Measurements from ENCODE around the gene POU3F1.

POU3F1 gene

DNA sequence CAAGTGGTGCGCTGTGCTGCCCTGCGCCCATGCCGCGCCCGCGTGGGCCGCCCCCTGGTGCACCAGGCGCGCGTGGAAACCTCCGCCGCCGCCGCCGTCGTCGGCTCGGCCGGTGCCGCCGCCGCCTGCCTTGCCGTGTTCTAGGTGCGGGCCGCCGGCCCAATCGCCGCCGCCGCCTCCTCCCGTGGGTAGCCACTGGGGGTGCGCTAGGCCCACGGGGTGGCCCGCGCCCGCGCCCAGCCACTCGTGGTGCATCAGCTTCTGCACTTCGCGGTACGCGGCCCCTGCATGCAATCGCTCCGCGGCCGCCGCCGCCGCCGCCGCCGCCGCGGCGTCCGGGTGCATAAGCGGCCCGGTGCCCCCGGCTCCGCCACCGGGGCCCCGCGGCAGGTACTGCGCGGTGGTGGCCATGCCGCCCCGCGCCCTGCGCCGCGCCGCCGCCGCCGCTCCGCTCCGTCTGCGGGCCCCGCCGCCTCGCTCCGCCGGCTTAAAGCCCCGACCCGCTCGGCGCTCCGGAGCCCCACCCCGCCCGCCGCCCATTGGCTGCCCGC, at the start of gene POU3F1:
TSS of gene POU3F1 (minus strand) at position 461 of the 551 bp plus-strand sequence. CDS start at position 411, 50 bp downstream.
- peak within 1 kb of the TSS; percentile 78 to 85 for H3K4me3 Mint-ChIP-seq
- no peak for DNase-seq
- peaks cover 0 to 3% of the 10 kb centered on the region in 2 donors for H3K36me3 Mint-ChIP-seq
- peaks cover 36 to 49% of the 10 kb centered on the region in 2 donors for H3K27me3 Mint-ChIP-seq
- H3K27ac Mint-ChIP-seq = peak within 1 kb of the TSS; percentile 65
- no peaks in the 10 kb centered on the region for H3K9me3 Mint-ChIP-seq
- peak in 1 of 2 donors; percentile 7 for ATAC-seq (replicated peaks)
- H3K4me1 Mint-ChIP-seq = peaks cover 11 to 17% of the 10 kb centered on the region in 2 donors

DNA sequence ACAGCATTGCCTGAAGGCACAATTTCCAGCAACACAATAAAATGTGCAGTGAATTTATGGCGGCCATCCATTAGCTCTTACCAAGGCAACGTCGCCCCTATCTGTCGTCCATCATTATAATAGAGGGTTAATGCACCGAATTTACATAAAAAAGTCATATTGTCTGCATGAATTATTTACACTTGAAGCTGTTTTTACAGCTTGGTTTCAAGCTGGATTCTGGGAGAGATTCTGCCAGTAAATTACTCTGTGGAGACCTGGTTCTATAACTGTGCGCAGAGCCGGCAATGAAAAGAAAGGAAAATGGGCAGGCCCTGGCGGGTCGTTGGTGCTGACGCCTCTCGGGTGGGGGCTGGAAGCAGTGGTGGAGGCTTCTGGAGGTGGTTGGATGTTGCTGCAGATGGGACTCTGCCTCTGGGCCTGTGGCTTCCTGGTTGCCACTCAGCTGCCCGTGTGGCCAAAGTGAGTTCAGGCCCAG, 48.9 kb upstream of the POU3F1 start:
- ATAC-seq (replicated peaks) (no peak), DNase-seq (no peak)
- peaks cover 34 to 39% of the 10 kb centered on the region in 2 donors for H3K27me3 Mint-ChIP-seq
- no peaks in the 10 kb centered on the region for H3K9me3 Mint-ChIP-seq
- H3K4me1 Mint-ChIP-seq = peaks cover 0 to 4% of the 10 kb centered on the region in 2 donors
- H3K27ac Mint-ChIP-seq = no peak overlapping the region
- H3K36me3 Mint-ChIP-seq = no peaks in the 10 kb centered on the region
- no peak overlapping the region for H3K4me3 Mint-ChIP-seq

DNA sequence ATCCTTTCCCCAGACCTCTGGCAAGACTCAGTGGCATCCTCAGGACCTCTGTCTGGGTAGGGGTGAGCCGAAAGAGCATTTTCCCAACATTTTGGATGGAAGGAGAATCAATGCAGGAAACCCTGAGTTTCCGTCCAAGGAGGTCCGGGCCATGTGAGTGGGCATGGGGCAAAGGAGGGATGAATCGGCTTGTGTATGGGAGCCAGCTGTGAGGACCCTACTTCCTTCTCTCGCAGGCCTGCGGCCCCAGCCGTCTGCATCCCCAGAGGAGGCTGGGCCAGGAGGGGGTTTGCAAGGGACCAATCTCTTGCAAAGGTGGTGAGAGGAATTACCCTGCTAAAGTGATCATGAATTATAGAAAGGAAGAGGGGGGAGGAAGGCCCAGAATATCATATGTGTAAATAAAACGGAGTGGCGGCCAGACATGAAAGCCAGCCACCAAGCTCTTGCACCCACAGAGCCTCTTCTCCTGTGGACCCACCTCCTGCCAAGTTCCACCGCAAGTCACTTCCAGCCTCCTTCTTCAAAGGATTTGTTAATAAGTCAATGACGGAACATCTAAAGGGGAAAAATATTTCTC, 48.2 kb upstream of the POU3F1 start:
- H3K9me3 Mint-ChIP-seq = no peaks in the 10 kb centered on the region
- ATAC-seq (replicated peaks) (no peak), DNase-seq (no peak)
- H3K27ac Mint-ChIP-seq = no peak overlapping the region
- H3K4me1 Mint-ChIP-seq = peaks cover 0 to 4% of the 10 kb centered on the region in 2 donors
- H3K27me3 Mint-ChIP-seq = peaks cover 40 to 46% of the 10 kb centered on the region in 2 donors
- H3K4me3 Mint-ChIP-seq = no peak overlapping the region
- no peaks in the 10 kb centered on the region for H3K36me3 Mint-ChIP-seq

DNA sequence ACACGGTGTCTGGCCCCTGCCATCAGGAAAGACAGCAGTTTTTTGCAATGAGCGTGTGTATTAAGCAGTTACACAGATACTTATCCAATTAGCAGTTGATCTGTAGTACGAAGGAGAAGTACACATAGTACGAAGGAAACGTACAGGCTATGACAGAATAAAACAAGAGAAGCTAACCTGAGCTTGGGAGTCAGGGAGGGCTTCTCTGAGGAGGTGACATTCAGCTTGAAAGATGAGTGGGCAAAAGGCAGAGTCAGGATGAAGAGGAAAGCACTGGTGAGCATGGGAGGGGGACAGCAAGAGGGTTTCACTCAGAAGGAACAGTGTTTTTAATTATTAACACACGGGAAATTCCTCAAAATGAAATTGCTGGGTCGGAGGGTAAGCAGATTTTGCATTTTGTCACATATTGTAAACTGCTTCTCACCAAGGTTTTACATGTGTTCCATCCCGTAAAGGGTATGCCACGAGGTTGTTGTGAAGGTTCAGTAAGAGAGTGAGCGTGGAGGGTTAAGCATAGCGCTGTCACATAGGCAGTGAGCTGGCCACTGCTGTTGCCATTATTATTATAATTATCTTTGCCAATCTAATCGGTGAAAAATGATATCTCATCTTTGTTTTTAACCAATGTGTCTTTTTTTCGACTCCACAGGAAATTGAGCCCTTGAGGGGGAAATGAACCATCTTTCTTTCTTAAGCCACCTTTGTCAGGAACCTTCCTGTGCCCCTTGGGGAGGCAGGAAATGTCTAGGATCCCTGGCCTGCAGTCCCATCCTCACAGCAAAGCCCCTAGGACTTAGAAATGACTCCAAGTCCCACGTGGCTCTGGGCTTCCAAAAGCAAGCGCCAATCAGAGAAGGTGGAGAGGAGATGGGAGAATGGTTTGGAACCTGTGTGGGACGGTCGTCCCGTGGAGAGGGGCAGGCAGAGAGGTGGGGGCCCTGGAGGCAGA, 47.3 kb upstream of the POU3F1 start:
- H3K27ac Mint-ChIP-seq = no peak overlapping the region
- H3K27me3 Mint-ChIP-seq = peaks cover 42 to 55% of the 10 kb centered on the region in 2 donors
- no peaks in the 10 kb centered on the region for H3K36me3 Mint-ChIP-seq
- ATAC-seq (replicated peaks) (peak in 1 of 2 donors; percentile 16), DNase-seq (no peak)
- no peak overlapping the region for H3K4me3 Mint-ChIP-seq
- no peaks in the 10 kb centered on the region for H3K9me3 Mint-ChIP-seq
- H3K4me1 Mint-ChIP-seq = peaks cover 0 to 4% of the 10 kb centered on the region in 2 donors

DNA sequence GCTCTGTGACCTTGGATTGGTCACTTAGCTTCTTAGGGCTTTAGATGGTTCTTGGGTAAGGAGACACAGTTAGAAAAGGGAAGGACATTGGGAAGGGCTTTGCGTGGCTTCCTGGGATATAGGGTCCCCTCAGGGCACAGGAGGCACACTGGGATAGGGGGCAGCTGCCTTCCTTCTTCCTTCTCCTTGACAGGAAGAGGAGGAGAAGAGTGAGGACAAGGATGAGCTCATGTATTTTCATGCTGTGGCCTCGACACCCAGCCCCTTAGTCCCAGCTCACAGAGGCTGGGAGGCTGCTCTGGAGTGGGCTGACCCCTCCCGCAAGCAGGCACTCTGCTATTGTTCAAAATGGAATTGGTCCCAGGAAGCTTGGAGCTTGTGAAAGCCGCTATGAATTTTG, 45.7 kb upstream of the POU3F1 start:
- Mint-ChIP-seq H3K27me3 (peaks cover 42 to 56% of the 10 kb centered on the region in 2 donors), H3K4me3 (no peak overlapping the region), H3K36me3 (no peaks in the 10 kb centered on the region), H3K27ac (no peak overlapping the region), H3K9me3 (no peaks in the 10 kb centered on the region), H3K4me1 (peaks cover 0 to 4% of the 10 kb centered on the region in 2 donors)
- ATAC-seq (replicated peaks) (no peak), DNase-seq (no peak)

DNA sequence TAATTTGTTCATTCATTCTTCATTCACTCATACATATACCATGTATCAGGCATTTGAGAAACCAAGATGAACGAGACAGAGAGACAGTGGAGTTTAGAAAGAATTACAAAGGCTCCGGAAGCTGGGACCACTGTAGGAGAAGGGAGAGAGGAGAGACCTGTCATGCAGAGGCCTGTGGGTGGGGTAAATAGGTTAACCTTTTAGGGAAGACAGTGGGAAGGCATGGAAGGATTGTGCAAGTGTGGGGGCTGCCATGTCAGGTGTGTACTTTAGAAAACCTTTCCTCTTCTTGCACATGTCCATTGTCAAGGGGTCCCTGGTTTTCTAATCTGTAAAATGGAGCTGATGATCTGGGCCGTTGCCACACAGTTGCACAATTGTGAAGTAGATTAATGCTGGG, 44.2 kb upstream of the POU3F1 start:
- Mint-ChIP-seq H3K27ac (peak overlapping the region; percentile 20), H3K36me3 (no peaks in the 10 kb centered on the region), H3K27me3 (peaks cover 37 to 57% of the 10 kb centered on the region in 2 donors), H3K4me1 (peaks cover 0 to 4% of the 10 kb centered on the region in 2 donors), H3K9me3 (no peaks in the 10 kb centered on the region), H3K4me3 (no peak overlapping the region)
- DNase-seq (no peak), ATAC-seq (replicated peaks) (no peak)

DNA sequence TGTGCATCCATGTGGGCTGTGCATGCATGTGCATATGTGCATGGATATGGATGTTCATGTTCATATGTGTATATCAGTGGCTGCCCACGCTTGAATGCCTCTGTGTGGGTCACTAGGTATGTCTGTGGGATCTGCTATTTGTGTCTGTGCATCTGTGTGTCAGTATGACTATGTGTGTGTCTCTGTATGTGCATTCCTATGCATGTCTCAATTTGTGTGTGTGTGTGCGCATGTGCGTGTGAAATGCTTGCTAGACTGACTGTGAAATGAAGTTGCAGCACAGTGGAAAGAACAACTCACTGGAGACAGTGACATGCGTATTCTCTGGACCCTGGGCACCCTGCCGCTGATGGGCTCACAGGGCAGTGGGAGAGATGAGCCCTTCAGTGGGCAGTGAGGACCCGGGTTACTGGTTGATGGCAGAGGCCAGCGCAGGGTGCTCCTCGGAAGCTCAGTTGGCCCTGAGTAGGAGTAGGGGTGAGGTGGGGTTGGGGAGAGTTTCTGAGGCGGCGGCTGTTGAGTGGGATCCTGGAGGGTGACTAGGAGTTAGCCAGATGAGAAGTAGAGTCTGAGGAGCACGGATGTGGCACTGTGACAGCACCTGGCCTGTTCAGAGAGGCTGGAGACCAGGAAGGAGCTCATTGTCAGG, 43.2 kb upstream of the POU3F1 start:
- no peak overlapping the region for H3K4me3 Mint-ChIP-seq
- ATAC-seq (replicated peaks) = no peak
- peaks cover 34 to 57% of the 10 kb centered on the region in 2 donors for H3K27me3 Mint-ChIP-seq
- no peaks in the 10 kb centered on the region for H3K36me3 Mint-ChIP-seq
- H3K4me1 Mint-ChIP-seq = peaks cover 0 to 4% of the 10 kb centered on the region in 2 donors
- DNase-seq = no peak
- no peak overlapping the region for H3K27ac Mint-ChIP-seq
- H3K9me3 Mint-ChIP-seq = no peaks in the 10 kb centered on the region

DNA sequence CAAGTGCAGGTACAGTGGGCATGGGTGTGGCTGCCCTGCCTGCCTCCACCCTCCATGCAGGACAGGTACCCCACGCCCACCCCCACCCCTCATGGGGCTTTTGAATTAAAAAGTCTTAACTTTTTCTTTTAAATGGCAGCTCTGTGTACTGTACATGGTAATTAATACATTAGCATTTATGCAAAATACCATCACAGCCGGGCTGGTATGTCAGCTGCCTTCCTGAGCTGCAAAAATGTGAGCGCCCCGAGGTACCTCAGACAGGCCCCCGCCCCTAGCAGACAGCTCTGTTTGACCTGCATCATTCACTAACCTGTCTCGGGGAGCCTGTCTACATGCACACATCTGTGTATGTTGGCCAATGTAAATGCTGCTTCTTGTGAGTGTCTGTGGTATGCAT, 42.2 kb upstream of the POU3F1 start:
- DNase-seq (no peak), ATAC-seq (replicated peaks) (no peak)
- Mint-ChIP-seq H3K27me3 (peaks cover 34 to 53% of the 10 kb centered on the region in 2 donors), H3K4me1 (peaks cover 0 to 4% of the 10 kb centered on the region in 2 donors), H3K9me3 (no peaks in the 10 kb centered on the region), H3K27ac (no peak overlapping the region), H3K4me3 (no peak overlapping the region), H3K36me3 (no peaks in the 10 kb centered on the region)

DNA sequence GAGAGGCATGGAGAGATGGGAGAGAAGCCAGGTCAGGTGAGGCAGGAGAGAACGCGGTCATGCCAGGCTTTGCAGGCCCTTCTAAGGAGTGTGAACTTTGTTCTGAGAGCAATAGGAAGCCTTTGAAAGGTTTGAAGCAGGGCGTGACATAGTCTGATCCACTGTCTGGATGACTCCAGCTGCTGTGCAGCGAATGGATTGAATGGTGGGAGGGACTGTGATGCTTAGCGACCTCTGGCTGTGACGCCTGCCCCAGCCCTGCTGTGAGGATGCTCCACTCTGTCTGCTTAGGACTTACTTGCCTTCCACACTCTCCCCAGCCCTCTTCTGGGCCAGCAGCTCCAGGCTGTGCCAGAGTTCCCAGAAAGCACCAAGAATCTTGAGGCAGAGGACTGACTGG, 41.8 kb upstream of the POU3F1 start:
- DNase-seq (no peak), ATAC-seq (replicated peaks) (no peak)
- Mint-ChIP-seq H3K4me1 (peaks cover 0 to under 1% of the 10 kb centered on the region in 2 donors), H3K27me3 (peaks cover 35 to 49% of the 10 kb centered on the region in 2 donors), H3K4me3 (no peak overlapping the region), H3K9me3 (no peaks in the 10 kb centered on the region), H3K36me3 (no peaks in the 10 kb centered on the region), H3K27ac (no peak overlapping the region)

DNA sequence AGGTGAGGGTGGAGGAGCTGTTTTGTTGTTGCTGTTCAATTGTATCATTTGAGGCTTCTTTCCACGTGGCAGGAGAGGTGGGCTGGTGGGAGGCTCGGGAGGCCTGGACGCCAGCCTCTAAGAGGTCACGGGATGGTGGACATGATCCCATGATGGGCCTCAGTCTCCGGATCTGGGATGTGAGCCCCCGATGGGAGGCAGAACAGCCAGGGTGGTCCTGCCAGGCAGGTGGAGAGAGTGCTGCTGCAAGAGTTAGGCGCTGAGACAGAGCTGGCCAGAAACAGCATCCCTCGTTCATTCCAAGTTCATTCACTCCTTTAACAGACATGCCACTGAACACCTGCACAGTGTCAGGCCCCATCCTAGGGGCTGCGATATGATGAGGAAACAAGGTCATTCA, 41.1 kb upstream of the POU3F1 start:
- Mint-ChIP-seq H3K36me3 (no peaks in the 10 kb centered on the region), H3K27ac (no peak overlapping the region), H3K27me3 (peaks cover 32 to 44% of the 10 kb centered on the region in 2 donors), H3K4me3 (no peak overlapping the region), H3K9me3 (no peaks in the 10 kb centered on the region), H3K4me1 (no peaks in the 10 kb centered on the region)
- DNase-seq (no peak), ATAC-seq (replicated peaks) (no peak)

DNA sequence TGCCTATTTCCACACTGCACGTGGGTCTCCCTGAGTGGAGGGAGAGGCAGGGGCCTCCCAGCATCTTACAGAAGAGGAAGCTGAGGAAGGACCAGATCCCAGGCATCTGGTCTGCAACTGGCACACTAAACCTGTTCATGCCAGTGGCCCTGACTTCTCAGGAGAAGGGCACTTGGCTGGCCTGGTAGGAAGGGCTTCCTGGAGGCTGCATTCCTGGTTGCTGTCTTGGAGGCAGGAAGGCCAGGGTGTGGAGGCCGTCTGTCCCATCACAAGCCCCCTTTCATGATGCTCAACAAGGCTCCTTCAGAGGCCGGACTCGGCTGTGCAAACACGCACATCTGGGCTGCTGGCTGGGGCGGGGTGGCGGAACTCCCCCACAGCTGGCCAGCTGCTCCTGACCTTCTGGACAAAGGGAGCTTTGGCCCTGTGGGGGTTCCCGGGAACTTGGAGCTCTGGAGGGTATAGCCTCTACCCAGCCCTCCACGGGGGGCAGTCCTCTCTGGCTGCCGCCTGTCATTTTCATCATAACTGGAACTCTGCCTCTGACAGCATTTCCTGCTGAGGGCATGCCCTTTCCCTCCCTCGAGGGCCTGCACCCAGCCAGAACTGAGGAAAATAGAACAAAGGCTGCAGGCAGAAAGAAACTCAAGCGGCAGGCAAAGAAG, 39.2 kb upstream of the POU3F1 start:
- H3K9me3 Mint-ChIP-seq = no peaks in the 10 kb centered on the region
- no peak overlapping the region for H3K4me3 Mint-ChIP-seq
- no peaks in the 10 kb centered on the region for H3K36me3 Mint-ChIP-seq
- no peak for ATAC-seq (replicated peaks)
- H3K27me3 Mint-ChIP-seq = peaks cover 24 to 37% of the 10 kb centered on the region in 2 donors
- no peaks in the 10 kb centered on the region for H3K4me1 Mint-ChIP-seq
- no peak for DNase-seq
- no peak overlapping the region for H3K27ac Mint-ChIP-seq

DNA sequence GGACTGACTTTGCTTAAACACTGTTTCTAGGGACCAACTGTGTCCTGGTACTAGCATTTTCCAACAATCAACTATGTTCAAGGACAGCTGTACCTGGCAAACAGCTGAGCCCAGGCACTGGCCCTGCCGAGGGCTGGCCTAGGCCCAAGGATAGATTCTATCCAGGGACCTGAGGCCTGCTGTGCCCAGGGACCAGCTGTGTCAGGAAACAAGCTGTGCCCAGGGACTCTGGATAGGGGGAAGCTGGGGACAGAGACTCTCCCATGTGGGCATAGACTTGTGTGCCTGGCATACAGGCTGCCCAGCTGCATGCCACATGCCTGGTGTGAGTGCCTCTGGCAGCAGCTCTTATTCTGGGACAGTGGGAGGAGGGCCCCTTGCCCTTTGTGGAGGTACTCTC, 38.1 kb upstream of the POU3F1 start:
- ATAC-seq (replicated peaks) (no peak), DNase-seq (no peak)
- Mint-ChIP-seq H3K27me3 (peaks cover 13 to 28% of the 10 kb centered on the region in 2 donors), H3K4me3 (no peak overlapping the region), H3K27ac (no peak overlapping the region), H3K36me3 (no peaks in the 10 kb centered on the region), H3K4me1 (no peaks in the 10 kb centered on the region), H3K9me3 (no peaks in the 10 kb centered on the region)

DNA sequence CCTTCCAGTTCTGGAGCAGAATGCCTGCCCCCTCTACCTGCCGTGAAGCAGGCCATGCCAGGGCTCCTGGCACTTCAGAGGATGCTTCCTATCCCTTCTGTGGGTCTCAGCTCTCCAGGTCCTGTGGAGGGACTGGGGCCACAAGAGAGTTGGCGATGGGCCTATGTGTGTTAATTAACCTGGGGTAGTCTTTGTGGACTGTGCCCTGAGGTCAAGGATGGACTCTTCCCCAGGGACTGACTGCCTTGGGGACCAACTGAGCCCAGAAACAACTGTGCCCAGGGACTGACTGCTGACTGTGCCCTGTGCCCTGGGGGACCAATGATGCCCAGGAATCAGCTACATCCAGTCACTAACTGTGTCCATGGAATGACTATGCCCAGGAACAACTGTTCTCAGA, 37.5 kb upstream of the POU3F1 start:
- ATAC-seq (replicated peaks) (no peak), DNase-seq (no peak)
- no peak overlapping the region for H3K27ac Mint-ChIP-seq
- H3K4me3 Mint-ChIP-seq = no peak overlapping the region
- H3K9me3 Mint-ChIP-seq = no peaks in the 10 kb centered on the region
- peaks cover 8 to 22% of the 10 kb centered on the region in 2 donors for H3K27me3 Mint-ChIP-seq
- H3K36me3 Mint-ChIP-seq = no peaks in the 10 kb centered on the region
- no peaks in the 10 kb centered on the region for H3K4me1 Mint-ChIP-seq

DNA sequence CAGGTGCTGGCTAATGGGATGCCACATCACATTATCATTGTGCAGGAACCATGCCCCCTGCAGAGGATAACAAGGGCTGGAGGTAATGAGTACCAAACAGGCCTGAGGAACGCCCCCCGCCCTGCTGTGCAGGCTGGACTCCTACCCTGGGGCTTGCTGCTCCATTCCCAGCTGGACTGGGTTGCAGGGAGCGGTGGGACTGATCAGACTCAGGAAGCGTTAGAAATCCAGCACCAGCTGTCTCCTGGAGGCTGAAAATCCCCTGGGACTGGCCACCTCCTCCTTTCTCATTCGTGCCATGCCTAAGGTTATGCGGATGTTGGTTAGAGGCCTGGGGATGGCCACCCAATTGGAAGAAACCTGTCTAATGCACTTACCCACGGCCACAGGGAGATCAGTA, 36.9 kb upstream of the POU3F1 start:
- DNase-seq (no peak), ATAC-seq (replicated peaks) (no peak)
- H3K36me3 Mint-ChIP-seq = no peaks in the 10 kb centered on the region
- no peak overlapping the region for H3K27ac Mint-ChIP-seq
- H3K4me1 Mint-ChIP-seq = no peaks in the 10 kb centered on the region
- no peak overlapping the region for H3K4me3 Mint-ChIP-seq
- peaks cover 10 to 19% of the 10 kb centered on the region in 2 donors for H3K27me3 Mint-ChIP-seq
- H3K9me3 Mint-ChIP-seq = no peaks in the 10 kb centered on the region
